HFFc6 (cell line): Measurements from ENCODE around the gene CHKB. TPM values are rescaled to one million over a fixed set of nuclear protein-coding genes. Genes with fewer than 3 reads are reported as not detected.

Source experiments
- DNase-seq: peaks from one replicate; pipeline ENCODE4 v3.0.0-alpha.2; 2018
- H3K27ac Mint-ChIP-seq: 2 replicates; pipeline ENCODE4 v1.8.0; 2020; ENCODE audit warnings: mild to moderate bottlenecking, mixed read lengths
- H3K27me3 Mint-ChIP-seq: 2 replicates; pipeline ENCODE4 v1.8.0; 2021; ENCODE audit warnings: mild to moderate bottlenecking, moderate library complexity, mixed read lengths; ENCODE audit not compliant: insufficient read depth
- H3K36me3 Mint-ChIP-seq: 2 replicates; pipeline ENCODE4 v1.8.0; 2021; ENCODE audit warnings: low read depth, mixed read lengths
- H3K4me1 Mint-ChIP-seq: 2 replicates; pipeline ENCODE4 v1.8.0; 2020; ENCODE audit warnings: low read depth, mixed read lengths
- H3K4me3 Mint-ChIP-seq: 2 replicates; pipeline ENCODE4 v1.8.0; 2020; ENCODE audit warnings: mild to moderate bottlenecking, moderate library complexity, mixed read lengths
- H3K9me3 Mint-ChIP-seq: 2 replicates; pipeline ENCODE4 v1.8.0; 2020; ENCODE audit warnings: mild to moderate bottlenecking, mixed read lengths
- CTCF ChIP-seq: fragments of 200-600 bp; sonication (generic); IDR thresholded peaks from 2 replicates; pipeline ENCODE4 v1.5.0; 2021; ENCODE audit warnings: antibody characterized with exemption, mild to moderate bottlenecking
- total RNA-seq, 6 experiments: library from RNA; stranded (reverse); fragmentation: NEBNext Ultra II Directional; extraction: Animal tissue kit (Norgen Biotek cat#: 25700); gene quantifications; 2 replicates in 1 of 6; 3 replicates in 5 of 6; pipeline ENCODE4 v1.2.3, GENCODE V29; 2021

The CHKB gene
- total RNA-seq, 6 experiments from 2014 or later, result 21.1 to 26.2 (median 25.2) TPM

- Mint-ChIP-seq H3K27me3 (peaks cover 11% of the 10 kb centered on the region), H3K4me1 (peaks cover 9% of the 10 kb centered on the region), H3K4me3 (no peak overlapping the region), H3K27ac (no peak overlapping the region), H3K36me3 (no peaks in the 10 kb centered on the region), H3K9me3 (no peaks in the 10 kb centered on the region)
- no peak for TF ChIP-seq CTCF
- DNase-seq, result no peak
These were observed 14.9 kb downstream of the CHKB start for GRCh38 chr22:50567721-50568252.

GRCh38 chr22:50564289-50564688, 18.4 kb downstream of the CHKB start:
- no peaks in the 10 kb centered on the region for H3K9me3 Mint-ChIP-seq
- no peaks in the 10 kb centered on the region for H3K36me3 Mint-ChIP-seq
- peaks cover 21% of the 10 kb centered on the region for H3K27me3 Mint-ChIP-seq
- H3K4me1 Mint-ChIP-seq, result peaks cover 9% of the 10 kb centered on the region
- no peak overlapping the region for H3K27ac Mint-ChIP-seq
- H3K4me3 Mint-ChIP-seq, result no peak overlapping the region
- DNase-seq, result no peak
- TF ChIP-seq CTCF, result no peak

GRCh38 chr22:50563413-50564160, 19.1 kb downstream of the CHKB start:
- Mint-ChIP-seq H3K4me1 (peaks cover 9% of the 10 kb centered on the region), H3K27ac (no peak overlapping the region), H3K9me3 (no peaks in the 10 kb centered on the region), H3K36me3 (no peaks in the 10 kb centered on the region), H3K27me3 (peaks cover 21% of the 10 kb centered on the region), H3K4me3 (peak overlapping the region; percentile 88)
- no peak for TF ChIP-seq CTCF
- DNase-seq, result no peak

GRCh38 chr22:50562523-50563412, 19.9 kb downstream of the CHKB start, which contains the start of gene SYCE3:
SYCE3 (minus strand) TSS chr22:50562919; CDS start chr22:50556405, 6,514 bp downstream.
- peak; percentile 77 for DNase-seq
- Mint-ChIP-seq H3K4me3 (peak within 1 kb of the TSS; percentile 88), H3K27me3 (peaks cover 21% of the 10 kb centered on the region), H3K27ac (no peak within 1 kb of the TSS), H3K36me3 (no peaks in the 10 kb centered on the region), H3K4me1 (peaks cover 9% of the 10 kb centered on the region), H3K9me3 (no peaks in the 10 kb centered on the region)
- peak; percentile 94 for TF ChIP-seq CTCF

- H3K9me3 Mint-ChIP-seq, result no peaks in the 10 kb centered on the region
- H3K27ac Mint-ChIP-seq, result no peak overlapping the region
- no peak overlapping the region for H3K4me3 Mint-ChIP-seq
- H3K4me1 Mint-ChIP-seq, result peaks cover 9% of the 10 kb centered on the region
- DNase-seq, result no peak
- H3K27me3 Mint-ChIP-seq, result peaks cover 21% of the 10 kb centered on the region
- no peaks in the 10 kb centered on the region for H3K36me3 Mint-ChIP-seq
- no peak for TF ChIP-seq CTCF
These were observed 21.0 kb downstream of the CHKB start for GRCh38 chr22:50561401-50562358.
